Caco-2 (cell line): ENCODE results near the gene MRPS23. TPM values are rescaled to one million over a fixed set of nuclear protein-coding genes. Genes with fewer than 3 reads are reported as not detected.

ENCODE experiments used
- BruUV-seq: library from RNA; stranded (reverse); fragments of 400-500 nt; replicated peaks from 2 replicates; lab custom pipeline; 2021; lab: Mats Ljungman, UMichigan
- CTCF ChIA-PET: fragments of 300-600 bp; sonication (Branson Sonifier 250); formaldehyde crosslinking; loops from one replicate; lab custom pipeline; 2022; ENCODE audit warnings: antibody characterized with exemption; lab: Charles Lee
- POLR2A ChIA-PET: fragments of 300-600 bp; sonication (Branson Sonifier 250); formaldehyde crosslinking; loops from one replicate; lab custom pipeline; 2022; ENCODE audit warnings: antibody characterized with exemption; lab: Charles Lee
- DNase-seq, 2 experiments: peaks; one replicate each; pipeline versions ENCODE4 v3.0.0 to v3.0.0-alpha.2; 2020 to 2022
- H3K27me3 ChIP-seq: replicated peaks from 2 replicates; pipeline ENCODE4 v1.6.0; 2011; ENCODE audit warnings: low read length; ENCODE audit not compliant: control insufficient read depth, insufficient read depth
- H3K36me3 ChIP-seq: 2 replicates; pipeline ENCODE4 v1.5.1; 2011; ENCODE audit warnings: low read length; ENCODE audit not compliant: control insufficient read depth, insufficient read depth
- H3K4me1 ChIP-seq: fragments of 250-450 bp; sonication (Bioruptor Pico); 2 replicates; pipeline ENCODE4 v1.5.1; 2020; ENCODE audit warnings: mild to moderate bottlenecking
- H3K4me3 ChIP-seq: 2 replicates; pipeline ENCODE4 v1.5.1; 2011; ENCODE audit warnings: low read depth, mild to moderate bottlenecking, control low read depth, low read length
- H3K9me3 ChIP-seq: fragments of 250-450 bp; sonication (Bioruptor Pico); 2 replicates; pipeline ENCODE4 v1.5.1; 2020; ENCODE audit warnings: mild to moderate bottlenecking, moderate library complexity
- H3K27ac Mint-ChIP-seq: one replicate; pipeline ENCODE4 v1.8.0; 2022; ENCODE audit warnings: mixed read lengths; ENCODE audit not compliant: unreplicated experiment
- H3K27me3 Mint-ChIP-seq: one replicate; pipeline ENCODE4 v1.8.0; 2022; ENCODE audit warnings: mixed read lengths; ENCODE audit not compliant: insufficient read depth, unreplicated experiment
- H3K36me3 Mint-ChIP-seq: one replicate; pipeline ENCODE4 v1.8.0; 2022; ENCODE audit warnings: mild to moderate bottlenecking, mixed read lengths; ENCODE audit not compliant: insufficient read depth, unreplicated experiment
- H3K4me1 Mint-ChIP-seq: one replicate; pipeline ENCODE4 v1.8.0; 2022; ENCODE audit warnings: low read depth, mixed read lengths; ENCODE audit not compliant: unreplicated experiment
- H3K4me3 Mint-ChIP-seq: one replicate; pipeline ENCODE4 v1.8.0; 2022; ENCODE audit warnings: mild to moderate bottlenecking, moderate library complexity, mixed read lengths; ENCODE audit not compliant: unreplicated experiment
- H3K9me3 Mint-ChIP-seq: one replicate; pipeline ENCODE4 v1.8.0; 2022; ENCODE audit warnings: mixed read lengths; ENCODE audit not compliant: unreplicated experiment
- intact Hi-C: fragments of 100-400 bp; cut with micrococcal nuclease; formaldehyde crosslinking; loops from one replicate; pipeline ENCODE4 v1.10.0; 2022; ENCODE audit not compliant: unreplicated experiment
- total RNA-seq: library from RNA; stranded (reverse); gene quantifications from 2 replicates; pipeline ENCODE4 v1.2.3, GENCODE V29; 2022
- TF ChIP-seq, protein P1 (sequence below), 2 experiments: fragments of 200-600 bp in 1 of 2; IDR thresholded peaks; 1 replicate in 1 of 2; 2 replicates in 1 of 2; pipeline versions ENCODE4 v1.5.1 to v1.8.0; 2011 to 2022; ENCODE audit warnings: antibody characterized with exemption in 1 of 2, control low read depth in 1 of 2, inconsistent platforms in 1 of 2, low read depth in 1 of 2, low read length in 1 of 2, mild to moderate bottlenecking in 1 of 2, moderate library complexity in 1 of 2; ENCODE audit not compliant: insufficient read depth in 1 of 2, severe bottlenecking in 1 of 2, unreplicated experiment in 1 of 2

Gene MRPS23
- total RNA-seq, 1 experiment from 2014 or later: 72.9 TPM

DNA sequence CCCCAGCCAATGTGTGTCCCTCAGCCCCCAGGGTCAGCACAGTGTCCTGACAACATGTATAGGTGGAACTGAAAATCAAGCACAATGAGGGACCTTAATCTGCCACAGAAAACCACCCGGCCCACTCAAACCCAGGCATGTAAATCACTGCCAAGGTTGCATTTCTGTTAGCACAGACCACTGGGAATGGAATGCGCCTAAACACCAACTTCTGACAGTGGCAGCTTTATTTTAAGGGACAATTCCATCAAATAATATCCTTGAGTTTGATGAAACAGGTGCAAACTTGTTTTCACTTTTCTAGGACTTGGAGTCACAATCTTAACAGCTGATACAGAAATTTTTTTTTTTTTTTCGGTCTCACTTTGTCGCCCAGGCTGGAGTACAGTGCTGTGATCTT, 37.3 kb upstream of the MRPS23 start:
- BruUV-seq: no TSS peak
- TF ChIP-seq, protein P1, sequence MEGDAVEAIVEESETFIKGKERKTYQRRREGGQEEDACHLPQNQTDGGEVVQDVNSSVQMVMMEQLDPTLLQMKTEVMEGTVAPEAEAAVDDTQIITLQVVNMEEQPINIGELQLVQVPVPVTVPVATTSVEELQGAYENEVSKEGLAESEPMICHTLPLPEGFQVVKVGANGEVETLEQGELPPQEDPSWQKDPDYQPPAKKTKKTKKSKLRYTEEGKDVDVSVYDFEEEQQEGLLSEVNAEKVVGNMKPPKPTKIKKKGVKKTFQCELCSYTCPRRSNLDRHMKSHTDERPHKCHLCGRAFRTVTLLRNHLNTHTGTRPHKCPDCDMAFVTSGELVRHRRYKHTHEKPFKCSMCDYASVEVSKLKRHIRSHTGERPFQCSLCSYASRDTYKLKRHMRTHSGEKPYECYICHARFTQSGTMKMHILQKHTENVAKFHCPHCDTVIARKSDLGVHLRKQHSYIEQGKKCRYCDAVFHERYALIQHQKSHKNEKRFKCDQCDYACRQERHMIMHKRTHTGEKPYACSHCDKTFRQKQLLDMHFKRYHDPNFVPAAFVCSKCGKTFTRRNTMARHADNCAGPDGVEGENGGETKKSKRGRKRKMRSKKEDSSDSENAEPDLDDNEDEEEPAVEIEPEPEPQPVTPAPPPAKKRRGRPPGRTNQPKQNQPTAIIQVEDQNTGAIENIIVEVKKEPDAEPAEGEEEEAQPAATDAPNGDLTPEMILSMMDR (IDR thresholded peaks at IDR 0.05; ENCODE audit: insufficient read depth in 1 of 2, low read depth in 1 of 2, low read length in 1 of 2, severe bottlenecking in 1 of 2, unreplicated experiment in 1 of 2): no peak
- DNase-seq: no peak
- Mint-ChIP-seq H3K27me3 (no peaks in the 10 kb centered on the region), H3K27ac (no peak overlapping the region), H3K36me3 (peaks cover 7% of the 10 kb centered on the region), H3K4me3 (no peak overlapping the region), H3K9me3 (no peaks in the 10 kb centered on the region), H3K4me1 (peaks cover 9% of the 10 kb centered on the region)
- Histone ChIP-seq H3K27me3 (no peaks in the 10 kb centered on the region), H3K4me3 (no peak overlapping the region), H3K9me3 (no peaks in the 10 kb centered on the region), H3K36me3 (no peaks in the 10 kb centered on the region), H3K4me1 (peaks cover 3% of the 10 kb centered on the region)
- ChIA-PET POLR2A (no interaction called here), CTCF (no interaction called here)
- intact Hi-C loops: no loop called here

DNA sequence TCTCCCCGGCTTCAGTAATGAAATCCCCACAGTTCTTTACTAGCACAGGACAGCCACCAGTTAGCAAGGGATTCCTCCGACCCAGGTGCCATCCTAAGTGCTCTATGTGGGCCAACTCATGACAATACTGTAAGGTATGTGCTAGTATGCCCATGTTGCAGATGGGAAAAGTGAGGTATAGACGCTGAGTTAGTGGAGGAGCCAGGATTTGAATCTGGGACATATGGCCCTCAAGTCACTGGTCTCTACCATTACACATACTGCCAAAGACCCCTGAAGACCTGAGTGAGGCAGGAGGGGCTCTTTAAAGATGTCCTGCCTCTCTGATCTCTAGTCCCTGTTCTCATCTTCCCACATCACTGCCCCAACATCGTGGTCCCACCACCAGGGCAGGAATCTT, 36.2 kb upstream of the MRPS23 start:
- no peak overlapping the region for H3K4me3 Mint-ChIP-seq
- TF ChIP-seq, protein P1 (IDR thresholded peaks at IDR 0.05; ENCODE audit: insufficient read depth in 1 of 2, low read depth in 1 of 2, low read length in 1 of 2, severe bottlenecking in 1 of 2, unreplicated experiment in 1 of 2): no peak
- Histone ChIP-seq H3K4me3 (no peak overlapping the region), H3K4me1 (peaks cover 7% of the 10 kb centered on the region), H3K36me3 (no peaks in the 10 kb centered on the region), H3K9me3 (no peaks in the 10 kb centered on the region), H3K27me3 (no peaks in the 10 kb centered on the region)
- H3K4me1 Mint-ChIP-seq: peaks cover 10% of the 10 kb centered on the region
- ChIA-PET CTCF (no interaction called here), POLR2A (no interaction called here)
- no peak for DNase-seq
- intact Hi-C loops: no loop called here
- BruUV-seq: no TSS peak
- no peak overlapping the region for H3K27ac Mint-ChIP-seq
- no peaks in the 10 kb centered on the region for H3K27me3 Mint-ChIP-seq
- H3K9me3 Mint-ChIP-seq: no peaks in the 10 kb centered on the region
- H3K36me3 Mint-ChIP-seq: peaks cover 7% of the 10 kb centered on the region

DNA sequence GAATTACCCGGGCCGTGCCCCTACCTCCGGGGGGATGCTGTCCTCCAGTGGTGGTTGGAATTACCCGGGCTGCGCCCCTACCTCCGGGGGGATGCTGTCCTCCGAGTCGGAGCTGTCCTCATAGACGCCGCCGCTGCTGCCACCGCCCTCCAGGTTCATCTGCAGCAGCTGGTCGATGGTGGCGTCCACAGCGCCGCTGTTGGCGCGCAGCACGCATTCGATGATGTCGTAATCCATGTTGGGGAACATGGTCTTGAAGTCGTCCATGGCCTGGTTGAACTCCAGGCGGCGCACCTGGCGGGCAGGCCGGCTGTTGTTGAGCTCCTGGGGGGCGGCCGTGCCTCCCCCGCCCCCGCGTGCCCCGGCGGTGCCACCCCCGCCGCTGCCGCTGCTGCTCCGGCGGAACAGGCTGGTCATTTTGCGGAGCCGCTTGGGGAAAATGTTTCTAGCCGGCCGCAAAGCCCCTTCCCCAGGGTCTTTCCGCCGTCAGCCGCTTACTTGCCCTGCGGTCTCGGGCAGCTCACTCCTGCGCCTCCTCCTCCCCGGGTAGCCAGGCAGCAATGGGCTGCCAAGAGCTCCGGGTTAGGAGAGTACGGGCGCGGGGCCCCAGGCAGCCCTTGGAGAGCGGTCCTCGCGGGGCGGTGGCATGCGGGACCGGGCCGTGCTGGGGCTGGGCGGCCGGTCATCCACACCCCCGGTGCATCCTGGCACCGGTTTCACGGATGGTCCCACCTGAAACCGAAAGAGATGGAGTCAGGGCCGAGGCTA, 35.5 kb upstream of the MRPS23 start:
- Mint-ChIP-seq H3K27me3 (no peaks in the 10 kb centered on the region), H3K4me1 (peaks cover 16% of the 10 kb centered on the region), H3K36me3 (peaks cover 13% of the 10 kb centered on the region), H3K27ac (no peak overlapping the region), H3K9me3 (no peaks in the 10 kb centered on the region), H3K4me3 (no peak overlapping the region)
- intact Hi-C loops: no loop called here
- no peaks in the 10 kb centered on the region for H3K36me3 ChIP-seq
- peaks cover 11% of the 10 kb centered on the region for H3K4me1 ChIP-seq
- H3K4me3 ChIP-seq: no peak overlapping the region
- TF ChIP-seq, protein P1 (IDR thresholded peaks at IDR 0.05; ENCODE audit: insufficient read depth in 1 of 2, low read depth in 1 of 2, low read length in 1 of 2, severe bottlenecking in 1 of 2, unreplicated experiment in 1 of 2): no peak
- ChIA-PET POLR2A (no interaction called here), CTCF (no interaction called here)
- no peaks in the 10 kb centered on the region for H3K27me3 ChIP-seq
- H3K9me3 ChIP-seq: no peaks in the 10 kb centered on the region
- no peak for DNase-seq
- no TSS peak for BruUV-seq
